Daoy (cell line): ENCODE measurements around the gene DIPK2B. TPM values are rescaled to one million over a fixed set of nuclear protein-coding genes. Genes with fewer than 3 reads are reported as not detected.

Source experiments
- DNase-seq: peaks from one replicate; pipeline ENCODE4 v3.0.0-alpha.2; 2015; ENCODE audit warnings: low read depth
- total RNA-seq: library from RNA; depleted of rRNA; stranded (reverse); fragments of >200 nt; shearing (Covaris generic); gene quantifications from 2 replicates; pipeline ENCODE4 v1.2.3, GENCODE V29; 2014

Gene DIPK2B
- total RNA-seq, 1 experiment from 2014 or later, result not detected

- DNase-seq, result no peak
Measured at GRCh38 chrX:45164021-45164621, 36.6 kb downstream of the DIPK2B start.

GRCh38 chrX:45157647-45158046, 43.0 kb downstream of the DIPK2B start:
- DNase-seq, result no peak

GRCh38 chrX:45154462-45154861, 46.2 kb downstream of the DIPK2B start:
- no peak for DNase-seq

GRCh38 chrX:45154033-45154360, 46.7 kb downstream of the DIPK2B start:
- no peak for DNase-seq
